NCI-H1092 (cell line): Measurements from ENCODE around the gene ZHX3.
"Not testable (repeated sequence)": the region's sequence is repeated elsewhere in the genome, so short reads cannot be mapped to it uniquely, and the experiment has no call there.

Source experiments
- DNase-seq: peaks from one replicate; lab custom pipeline; 2025; lab: John Stamatoyannopoulos, UW

ZHX3 gene

GRCh38 chr20:41259309-41259708 is 58.2 kb downstream of the ZHX3 start:
- no peak for DNase-seq

- DNase-seq: no peak
Observed at GRCh38 chr20:41258474-41258873, 59.1 kb downstream of the ZHX3 start.

GRCh38 chr20:41256516-41256915 is 61.0 kb downstream of the ZHX3 start:
- DNase-seq: no peak

GRCh38 chr20:41255655-41256054 is 61.9 kb downstream of the ZHX3 start:
- no peak for DNase-seq

GRCh38 chr20:41249411-41250281 is 67.9 kb downstream of the ZHX3 start:
- DNase-seq: no peak

GRCh38 chr20:41248368-41249024 is 69.0 kb downstream of the ZHX3 start:
- no peak for DNase-seq

GRCh38 chr20:41247523-41248367 is 69.8 kb downstream of the ZHX3 start:
- DNase-seq: no peak

- peak; percentile 11 for DNase-seq
Observed at GRCh38 chr20:41245086-41245707, 72.3 kb downstream of the ZHX3 start.

- no peak for DNase-seq
Observed at GRCh38 chr20:41242807-41243206, 74.7 kb downstream of the ZHX3 start.

GRCh38 chr20:41242352-41242751 is 75.2 kb downstream of the ZHX3 start:
- DNase-seq: no peak

GRCh38 chr20:41237233-41237632 is 80.3 kb downstream of the ZHX3 start:
- DNase-seq: not testable (repeated sequence)

- DNase-seq: not testable (repeated sequence)
Observed at GRCh38 chr20:41236818-41237217, 80.7 kb downstream of the ZHX3 start.

GRCh38 chr20:41234546-41234945 is 83.0 kb downstream of the ZHX3 start:
- DNase-seq: no peak

GRCh38 chr20:41234041-41234440 is 83.5 kb downstream of the ZHX3 start:
- no peak for DNase-seq

- DNase-seq: no peak
Observed at GRCh38 chr20:41232973-41233926, 84.3 kb downstream of the ZHX3 start.

- no peak for DNase-seq
Observed at GRCh38 chr20:41231136-41231535, 86.4 kb downstream of the ZHX3 start.

- DNase-seq: no peak
Observed at GRCh38 chr20:41230136-41230535, 87.4 kb downstream of the ZHX3 start.

GRCh38 chr20:41229259-41229658 is 88.3 kb downstream of the ZHX3 start:
- DNase-seq: no peak

- DNase-seq: no peak
Observed at GRCh38 chr20:41228858-41229257, 88.7 kb downstream of the ZHX3 start.

GRCh38 chr20:41226426-41226825 is 91.1 kb downstream of the ZHX3 start:
- no peak for DNase-seq

- no peak for DNase-seq
Observed at GRCh38 chr20:41225091-41225490, 92.4 kb downstream of the ZHX3 start.
